ENCODE data around the gene ACBD4. TPM values are rescaled to one million over a fixed set of nuclear protein-coding genes. Genes with fewer than 3 reads are reported as not detected.

Gene ACBD4
- total RNA-seq, 4 donors from 2014 or later = 6.2 to 37.7 (median 10.9) TPM

DNA sequence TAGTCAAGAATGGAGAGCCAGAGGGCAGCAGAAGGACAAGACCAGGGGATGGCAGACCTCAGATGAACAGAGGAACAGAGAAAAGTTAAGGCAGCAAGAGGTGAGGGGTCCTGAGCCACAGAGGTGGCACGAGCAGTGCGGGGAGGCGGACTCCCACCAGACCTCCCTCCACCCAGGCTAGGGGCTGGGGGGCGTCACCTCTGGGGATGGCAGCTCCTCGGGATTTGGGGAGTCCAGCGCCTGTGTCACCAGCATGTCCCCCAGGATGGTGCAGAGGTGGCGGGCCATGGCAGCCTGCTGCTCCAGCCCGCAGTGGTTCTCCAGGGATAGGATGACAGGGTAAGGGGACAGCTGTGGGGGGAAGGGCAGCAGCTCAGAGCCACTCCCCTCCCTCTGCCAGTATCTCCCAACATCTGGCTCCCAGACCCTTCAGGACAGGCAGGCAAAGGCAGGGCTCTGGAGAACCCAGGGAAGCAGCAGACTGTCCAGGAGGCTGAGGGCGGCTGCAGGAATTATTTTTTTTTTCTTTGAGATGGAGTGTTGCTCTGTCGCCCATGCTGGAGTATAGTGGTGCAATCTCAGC, 19.0 kb upstream of the ACBD4 start:
- peaks cover 8% of the 10 kb centered on the region for H3K4me1 ChIP-seq
- H3K27me3 ChIP-seq = no peaks in the 10 kb centered on the region
- TF ChIP-seq EP300 (IDR thresholded peaks at IDR 0.05) (no peak), POLR2A (IDR thresholded peaks at IDR 0.05) (no peak), POLR2AphosphoS5 (IDR thresholded peaks at IDR 0.05) (no peak)
- TF ChIP-seq, protein P1, sequence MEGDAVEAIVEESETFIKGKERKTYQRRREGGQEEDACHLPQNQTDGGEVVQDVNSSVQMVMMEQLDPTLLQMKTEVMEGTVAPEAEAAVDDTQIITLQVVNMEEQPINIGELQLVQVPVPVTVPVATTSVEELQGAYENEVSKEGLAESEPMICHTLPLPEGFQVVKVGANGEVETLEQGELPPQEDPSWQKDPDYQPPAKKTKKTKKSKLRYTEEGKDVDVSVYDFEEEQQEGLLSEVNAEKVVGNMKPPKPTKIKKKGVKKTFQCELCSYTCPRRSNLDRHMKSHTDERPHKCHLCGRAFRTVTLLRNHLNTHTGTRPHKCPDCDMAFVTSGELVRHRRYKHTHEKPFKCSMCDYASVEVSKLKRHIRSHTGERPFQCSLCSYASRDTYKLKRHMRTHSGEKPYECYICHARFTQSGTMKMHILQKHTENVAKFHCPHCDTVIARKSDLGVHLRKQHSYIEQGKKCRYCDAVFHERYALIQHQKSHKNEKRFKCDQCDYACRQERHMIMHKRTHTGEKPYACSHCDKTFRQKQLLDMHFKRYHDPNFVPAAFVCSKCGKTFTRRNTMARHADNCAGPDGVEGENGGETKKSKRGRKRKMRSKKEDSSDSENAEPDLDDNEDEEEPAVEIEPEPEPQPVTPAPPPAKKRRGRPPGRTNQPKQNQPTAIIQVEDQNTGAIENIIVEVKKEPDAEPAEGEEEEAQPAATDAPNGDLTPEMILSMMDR (IDR thresholded peaks at IDR 0.05) = no peak
- 82% methylated on average over 8 of the region's 10 CpGs for WGBS
- no peaks in the 10 kb centered on the region for H3K9me3 ChIP-seq
- DNase-seq (ENCODE audit: low spot score in 2 of 2) = no peak
- no peak overlapping the region for H3K4me3 ChIP-seq
- H3K36me3 ChIP-seq = peaks cover 44% of the 10 kb centered on the region
- H3K27ac ChIP-seq = no peak overlapping the region

GRCh38 chr17:45117334-45117733, 18.2 kb upstream of the ACBD4 start:
- 89% methylated on average over 4 of the region's 4 CpGs for WGBS
- peaks cover 39% of the 10 kb centered on the region for H3K36me3 ChIP-seq
- no peaks in the 10 kb centered on the region for H3K9me3 ChIP-seq
- no peak for DNase-seq (ENCODE audit: low spot score in 2 of 2)
- H3K4me1 ChIP-seq = peaks cover 1% of the 10 kb centered on the region
- TF ChIP-seq POLR2A (IDR thresholded peaks at IDR 0.05) (no peak), EP300 (IDR thresholded peaks at IDR 0.05) (no peak), POLR2AphosphoS5 (IDR thresholded peaks at IDR 0.05) (no peak)
- TF ChIP-seq, protein P1 (IDR thresholded peaks at IDR 0.05) = no peak
- H3K27me3 ChIP-seq = no peaks in the 10 kb centered on the region
- no peak overlapping the region for H3K4me3 ChIP-seq
- H3K27ac ChIP-seq = no peak overlapping the region

DNA sequence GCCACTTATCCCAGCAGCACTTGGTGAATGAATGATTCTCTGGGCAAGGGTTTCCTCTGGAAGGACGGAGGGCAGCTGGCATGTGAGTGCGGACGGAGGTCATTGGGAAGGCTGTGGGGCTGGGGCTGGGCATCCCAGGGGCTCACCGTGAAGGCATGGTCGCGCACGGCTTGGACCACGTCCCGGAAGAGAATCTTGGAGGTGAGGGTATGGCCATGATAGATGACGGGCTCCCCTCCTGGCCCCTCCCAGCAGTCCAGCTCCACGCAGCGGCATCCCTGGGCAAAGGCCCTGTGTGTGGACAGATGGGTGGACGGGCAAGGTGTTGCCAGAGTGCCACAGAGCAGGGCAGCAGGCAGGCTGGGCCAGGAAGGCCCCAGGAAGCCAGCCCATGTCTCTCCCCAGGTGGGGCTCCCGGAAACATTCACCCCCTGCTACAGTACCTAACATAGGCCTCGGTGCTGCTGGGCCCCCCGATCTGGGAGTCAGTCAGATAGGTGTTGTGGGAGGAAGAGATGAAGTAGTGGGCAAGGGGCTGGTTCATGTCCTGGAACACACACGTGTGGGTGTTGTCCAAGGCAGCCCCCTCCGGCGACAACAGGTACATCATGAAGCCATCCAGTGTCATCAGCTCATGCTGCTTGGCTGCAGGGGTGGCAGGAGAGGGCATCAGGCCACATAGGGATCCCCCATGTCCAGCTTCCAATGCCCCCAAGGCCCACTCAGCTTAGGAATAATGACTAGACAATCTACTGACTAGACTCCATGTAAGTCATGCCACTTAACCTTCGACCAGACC, 17.4 kb upstream of the ACBD4 start:
- H3K4me1 ChIP-seq = peaks cover 8% of the 10 kb centered on the region
- H3K27ac ChIP-seq = no peak overlapping the region
- 95% methylated on average over 9 of the region's 20 CpGs for WGBS
- DNase-seq (ENCODE audit: low spot score in 2 of 2) = no peak
- H3K4me3 ChIP-seq = no peak overlapping the region
- TF ChIP-seq EP300 (IDR thresholded peaks at IDR 0.05) (no peak), POLR2AphosphoS5 (IDR thresholded peaks at IDR 0.05) (no peak), POLR2A (IDR thresholded peaks at IDR 0.05) (no peak)
- TF ChIP-seq, protein P1 (IDR thresholded peaks at IDR 0.05) = no peak
- H3K27me3 ChIP-seq = no peaks in the 10 kb centered on the region
- H3K36me3 ChIP-seq = peaks cover 32% of the 10 kb centered on the region
- no peaks in the 10 kb centered on the region for H3K9me3 ChIP-seq

DNA sequence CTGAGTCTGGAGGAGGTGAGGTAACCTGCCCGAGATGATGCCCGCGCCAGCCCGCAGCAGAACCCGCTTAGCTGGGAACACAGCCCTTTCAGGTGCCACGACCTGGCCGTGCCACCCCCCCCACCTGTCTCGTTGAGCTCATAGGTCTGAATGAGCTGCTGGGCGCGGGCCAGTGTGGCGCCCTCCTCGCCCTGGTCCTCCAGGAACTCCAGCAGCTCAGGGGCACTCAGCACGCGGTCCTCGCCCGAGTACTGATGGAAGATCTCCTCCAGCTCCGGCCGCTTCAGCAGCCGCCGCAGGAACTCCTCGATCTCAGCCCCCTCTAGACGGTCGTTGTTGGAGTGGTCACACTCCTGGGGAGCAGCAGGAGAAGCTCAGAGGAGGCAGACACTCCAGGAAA, 16.8 kb upstream of the ACBD4 start:
- Histone ChIP-seq H3K4me3 (no peak overlapping the region), H3K36me3 (peaks cover 28% of the 10 kb centered on the region), H3K9me3 (no peaks in the 10 kb centered on the region), H3K4me1 (peaks cover 15% of the 10 kb centered on the region), H3K27me3 (no peaks in the 10 kb centered on the region), H3K27ac (no peak overlapping the region)
- no peak for TF ChIP-seq POLR2A (IDR thresholded peaks at IDR 0.05)
- no peak for TF ChIP-seq POLR2AphosphoS5 (IDR thresholded peaks at IDR 0.05)
- DNase-seq (ENCODE audit: low spot score in 2 of 2) = no peak
- 92% methylated on average over 23 of the region's 23 CpGs for WGBS

DNA sequence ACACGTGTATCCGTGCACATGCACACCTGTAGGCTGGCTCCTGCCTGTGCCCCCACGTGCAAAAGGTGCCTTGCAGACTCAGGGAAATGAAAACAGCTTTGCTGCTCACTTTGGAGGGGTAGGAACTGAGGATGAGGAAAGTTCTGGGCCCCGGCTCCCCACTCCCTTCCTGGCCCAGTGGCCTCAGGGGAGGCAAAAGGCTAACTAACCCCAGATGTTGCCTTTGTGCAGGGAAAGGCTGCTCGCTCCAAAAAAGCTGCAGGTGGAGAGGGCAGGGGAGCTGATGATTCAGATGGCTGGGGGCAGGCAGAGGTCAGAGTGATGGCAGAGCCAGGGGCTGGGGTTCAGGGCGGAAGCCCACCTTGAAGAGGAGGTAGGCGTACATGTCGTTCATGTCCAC, 15.5 kb upstream of the ACBD4 start:
- H3K9me3 ChIP-seq = no peaks in the 10 kb centered on the region
- no peak for DNase-seq (ENCODE audit: low spot score in 2 of 2)
- no peak overlapping the region for H3K27ac ChIP-seq
- TF ChIP-seq POLR2AphosphoS5 (IDR thresholded peaks at IDR 0.05) = no peak
- TF ChIP-seq, protein P1 (IDR thresholded peaks at IDR 0.05) = no peak
- TF ChIP-seq EP300 (IDR thresholded peaks at IDR 0.05) = no peak
- TF ChIP-seq POLR2A (IDR thresholded peaks at IDR 0.05) = no peak
- H3K36me3 ChIP-seq = peaks cover 28% of the 10 kb centered on the region
- H3K27me3 ChIP-seq = no peaks in the 10 kb centered on the region
- peaks cover 28% of the 10 kb centered on the region for H3K4me1 ChIP-seq
- H3K4me3 ChIP-seq = no peak overlapping the region
- 52% methylated on average over 5 of the region's 8 CpGs for WGBS

Data from suprapubic skin (tissue), 4 donors.